ENCODE measurements around the gene PVRIG.
"Not testable (repeated sequence)": the region's sequence is repeated elsewhere in the genome, so short reads cannot be mapped to it uniquely, and the experiment has no call there.

The PVRIG gene

DNA sequence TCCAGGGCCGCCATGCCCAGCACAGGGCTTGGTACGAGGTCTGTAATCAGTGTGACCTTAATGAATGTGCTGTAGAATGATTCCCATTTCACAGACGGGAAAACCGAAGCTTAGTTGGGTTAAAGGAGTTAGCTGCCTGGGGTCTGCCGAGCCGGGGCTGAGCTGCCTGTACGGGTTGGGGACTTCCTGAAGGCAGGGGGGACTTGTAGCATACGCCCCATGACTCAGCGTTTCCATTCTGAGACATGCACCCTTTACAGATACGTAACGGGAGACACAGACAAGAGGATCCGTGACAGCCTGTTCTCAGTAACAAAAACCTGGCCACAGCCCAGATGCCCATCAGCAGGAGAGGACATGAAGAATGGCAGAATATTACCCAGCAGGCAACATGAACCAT lies 23.6 kb downstream of the PVRIG start:
- not testable (repeated sequence) for DNase-seq

DNA sequence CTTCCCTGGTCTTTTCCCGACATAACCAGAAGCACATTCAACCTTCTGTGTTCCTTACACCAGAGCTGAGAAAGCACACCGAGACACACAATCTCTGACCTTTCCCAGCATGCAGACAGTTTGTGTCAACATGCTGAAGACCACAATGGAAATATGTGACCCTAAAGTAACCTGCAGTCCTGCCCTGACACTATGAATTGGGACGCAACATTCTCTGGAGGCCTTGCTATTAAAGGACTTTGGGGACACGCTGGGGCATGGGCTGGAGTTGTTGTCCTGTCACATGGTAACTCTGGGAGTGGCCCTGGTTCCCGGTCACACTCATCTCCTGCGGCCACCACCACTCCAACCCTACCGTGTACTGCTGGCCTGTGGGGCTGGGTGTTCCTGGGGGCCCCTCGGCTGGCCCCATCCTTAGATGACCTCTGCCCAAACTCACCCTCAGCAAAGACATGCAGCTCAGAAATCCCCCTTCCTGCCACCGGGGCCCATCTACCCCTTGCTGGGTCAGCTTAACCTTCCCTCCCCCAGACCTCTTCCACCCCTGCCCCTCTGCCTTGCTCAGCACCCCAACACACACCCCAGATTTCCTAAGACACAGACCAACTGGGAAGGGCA lies 25.3 kb downstream of the PVRIG start:
- not testable (repeated sequence) for DNase-seq

DNA sequence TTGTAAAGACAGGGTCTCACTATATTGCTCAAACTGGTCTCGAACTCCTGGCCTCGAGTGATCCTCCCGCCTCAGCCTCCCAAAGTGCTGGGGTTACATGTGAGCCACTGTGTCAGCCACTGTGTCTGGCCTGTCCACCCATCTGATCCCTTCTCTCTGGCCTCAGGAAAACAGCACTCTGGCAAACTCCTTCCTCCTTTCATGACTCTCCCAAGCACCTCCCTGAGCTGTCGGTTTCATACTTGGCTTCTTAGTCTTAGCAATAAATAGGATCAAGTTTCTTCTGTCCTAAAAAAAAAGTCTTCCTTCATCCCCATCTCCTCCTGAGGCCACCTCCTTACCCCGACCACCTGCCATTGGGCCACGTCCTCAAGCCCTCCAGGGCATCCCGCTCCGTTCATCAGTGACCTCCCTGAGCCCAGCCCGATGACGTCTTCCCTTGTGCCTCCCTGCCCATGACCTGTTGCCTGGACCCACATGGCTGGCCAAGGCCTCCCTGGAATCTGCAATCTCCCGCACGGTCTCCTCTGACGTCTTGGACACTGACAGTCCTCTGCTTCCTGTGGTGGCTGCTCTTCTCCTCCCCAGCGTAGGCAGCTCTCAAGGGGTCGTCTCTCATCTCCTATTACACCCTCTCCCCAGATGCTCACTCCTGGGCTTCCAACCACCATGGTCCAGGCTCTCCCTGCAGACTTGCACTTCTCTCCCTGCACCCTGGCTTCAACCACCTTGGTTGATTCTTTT lies 26.5 kb downstream of the PVRIG start:
- DNase-seq = not testable (repeated sequence)

DNA sequence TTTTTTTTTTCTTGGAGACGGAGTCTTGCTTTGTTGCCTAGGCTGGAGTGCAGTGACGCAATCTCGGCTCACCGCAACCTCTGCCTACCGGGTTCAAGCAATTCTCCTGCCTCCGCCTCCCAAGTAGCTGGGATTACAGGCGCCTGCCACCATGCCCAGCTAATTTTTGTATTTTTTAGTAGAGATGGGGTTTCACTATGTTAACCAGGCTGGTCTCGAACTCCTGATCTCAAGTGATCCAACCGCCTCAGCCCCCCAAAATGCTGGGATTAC lies 27.1 kb downstream of the PVRIG start:
- DNase-seq = not testable (repeated sequence)

DNA sequence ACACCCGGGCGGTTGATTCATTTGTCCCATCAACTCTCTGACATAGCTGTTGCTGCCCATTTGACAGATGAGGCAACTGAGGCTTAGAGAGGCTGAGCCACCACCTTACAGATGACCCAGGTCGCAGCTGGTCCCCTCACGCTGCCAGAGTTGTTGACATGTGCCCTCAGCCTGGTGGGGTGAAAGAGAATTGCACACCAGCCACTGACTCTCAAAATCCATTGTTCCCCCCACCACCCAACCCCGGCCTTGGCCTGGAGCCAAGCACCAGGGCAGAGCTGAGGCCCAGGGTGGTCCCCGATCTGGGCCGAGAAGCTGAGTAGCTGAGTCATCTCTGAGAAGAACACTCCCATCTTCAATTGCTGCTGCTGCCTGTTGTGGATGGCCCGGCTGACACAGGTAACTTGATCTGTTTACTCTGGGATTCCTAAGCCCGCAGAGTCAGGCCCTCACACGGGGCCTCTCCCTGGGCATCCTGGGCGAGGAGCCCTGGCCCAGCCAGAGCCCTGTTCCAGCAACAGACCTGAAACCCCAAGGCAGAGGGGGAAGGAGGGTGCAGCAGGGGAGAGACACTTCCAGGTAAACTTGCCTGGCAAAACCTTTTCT lies 27.5 kb downstream of the PVRIG start:
- DNase-seq = no peak

DNA sequence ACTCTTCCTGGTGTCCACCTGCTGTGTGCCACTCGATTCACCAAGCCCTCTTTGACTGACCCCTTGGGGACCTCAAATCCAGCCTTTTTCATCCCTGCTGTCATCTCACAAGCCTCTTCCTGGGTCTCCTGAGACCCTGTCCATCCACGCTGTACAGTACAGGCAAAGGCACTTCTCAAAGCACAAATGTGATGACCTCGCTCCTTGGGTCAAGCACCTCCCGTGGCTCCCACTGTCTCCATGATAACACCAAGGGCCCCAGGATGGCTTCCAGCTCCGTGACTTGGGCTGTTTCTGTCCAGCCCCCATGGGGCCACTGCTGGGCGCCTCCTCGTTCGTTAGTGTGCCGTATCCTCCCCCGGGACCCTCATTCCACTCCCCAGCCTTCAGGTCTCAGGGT lies 28.7 kb downstream of the PVRIG start:
- DNase-seq = no peak

DNA sequence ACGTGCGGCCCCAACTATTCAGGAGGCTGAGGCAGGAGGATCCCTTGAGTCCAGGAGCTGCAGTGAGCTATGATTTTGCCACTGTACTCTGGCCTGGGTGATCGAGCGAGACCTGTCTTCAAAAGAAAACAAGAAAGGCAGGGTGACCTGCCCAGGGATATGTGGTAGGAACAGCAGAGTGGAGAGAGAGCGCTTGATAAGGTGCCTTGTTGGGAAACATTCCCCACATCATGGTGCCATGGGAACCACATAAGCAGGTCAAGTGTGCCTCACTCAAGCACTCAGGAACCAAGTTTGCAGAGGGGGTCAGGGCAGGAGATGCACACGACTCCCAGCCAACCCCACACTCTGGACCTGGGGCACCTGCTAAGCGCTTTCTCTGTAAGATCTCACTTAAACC lies 37.3 kb downstream of the PVRIG start:
- no peak for DNase-seq

DNA sequence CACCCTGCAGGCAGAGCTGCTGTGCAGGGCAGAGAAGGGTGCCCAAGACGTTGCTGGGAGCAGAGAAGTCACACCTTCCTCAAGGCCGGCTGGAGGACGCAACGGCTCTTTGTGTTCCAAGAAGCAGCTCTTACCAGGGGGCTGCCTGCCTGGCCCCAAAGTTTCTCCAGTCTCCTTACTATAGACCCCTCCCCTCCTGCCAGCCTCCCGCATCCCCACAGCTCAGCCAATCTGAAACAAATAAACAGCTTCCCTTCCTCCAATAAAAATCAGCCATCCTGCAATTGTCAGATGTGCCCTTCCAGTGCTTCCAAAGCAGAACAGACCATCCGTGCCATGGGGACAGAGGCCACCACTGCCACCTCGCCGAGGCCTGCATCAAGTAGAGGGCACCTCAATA lies 40.2 kb downstream of the PVRIG start:
- DNase-seq = not testable (repeated sequence)

DNA sequence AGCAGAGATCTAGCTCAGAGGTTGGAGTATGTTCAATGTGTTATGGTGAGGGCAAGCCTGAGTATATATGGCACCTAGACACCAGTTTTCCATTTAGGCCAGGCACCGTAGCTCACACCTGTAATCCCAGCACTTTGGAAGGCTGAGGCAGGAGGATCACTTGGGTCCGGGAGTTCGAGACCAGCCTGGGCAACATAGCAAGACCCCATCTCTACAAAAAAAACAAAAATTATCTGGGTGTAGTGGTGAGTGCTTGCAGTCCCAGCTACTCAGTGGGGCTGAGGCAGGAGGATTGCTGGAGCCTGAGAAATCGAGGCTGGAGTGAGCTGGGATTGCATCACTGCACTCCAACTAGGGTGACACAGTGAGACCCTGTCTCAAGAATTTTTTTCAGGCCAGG lies 43.1 kb downstream of the PVRIG start:
- DNase-seq = not testable (repeated sequence)

DNA sequence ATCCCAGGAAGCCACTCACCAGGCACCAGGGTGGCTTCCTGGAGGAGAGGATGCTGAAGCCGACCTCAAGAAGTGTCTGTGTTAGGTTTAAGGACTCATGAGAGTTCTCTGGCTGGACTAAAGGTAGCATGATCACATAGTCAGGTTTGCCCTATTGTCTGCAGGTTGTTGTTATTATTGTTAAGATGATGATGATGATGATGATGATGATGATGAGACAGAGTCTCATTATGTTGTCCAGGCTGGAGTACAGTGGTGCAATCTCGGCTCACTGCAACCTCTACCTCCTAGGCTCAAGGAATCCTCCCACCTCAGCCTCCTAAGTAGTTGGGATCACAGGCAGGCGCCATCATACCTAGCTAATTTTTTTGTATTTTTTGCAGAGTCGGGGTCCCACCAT lies 44.5 kb downstream of the PVRIG start:
- not testable (repeated sequence) for DNase-seq

DNA sequence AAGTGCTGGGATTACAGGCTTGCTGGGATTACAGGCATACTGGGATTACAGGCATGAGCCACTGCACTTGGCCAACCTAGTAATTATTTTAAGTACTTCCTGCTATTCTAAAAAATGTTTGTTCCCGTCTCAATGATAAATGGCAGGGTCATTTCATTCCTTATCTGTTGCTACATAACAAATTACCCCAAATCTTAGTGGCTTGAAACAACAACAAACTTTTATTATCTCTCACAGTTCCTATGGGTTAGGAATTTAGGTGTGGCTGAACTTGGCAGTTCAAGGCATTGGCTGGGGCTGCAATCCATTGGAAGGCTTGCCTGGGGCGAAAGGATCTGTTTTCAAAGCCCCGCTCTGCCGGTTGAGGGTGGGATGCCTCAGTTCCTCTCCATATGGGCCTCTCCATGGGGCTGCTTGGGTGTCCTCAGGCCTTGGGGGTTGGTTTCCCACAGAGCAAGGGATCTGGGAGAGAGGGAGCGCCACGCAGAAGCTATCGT lies 45.0 kb downstream of the PVRIG start:
- not testable (repeated sequence) for DNase-seq

DNA sequence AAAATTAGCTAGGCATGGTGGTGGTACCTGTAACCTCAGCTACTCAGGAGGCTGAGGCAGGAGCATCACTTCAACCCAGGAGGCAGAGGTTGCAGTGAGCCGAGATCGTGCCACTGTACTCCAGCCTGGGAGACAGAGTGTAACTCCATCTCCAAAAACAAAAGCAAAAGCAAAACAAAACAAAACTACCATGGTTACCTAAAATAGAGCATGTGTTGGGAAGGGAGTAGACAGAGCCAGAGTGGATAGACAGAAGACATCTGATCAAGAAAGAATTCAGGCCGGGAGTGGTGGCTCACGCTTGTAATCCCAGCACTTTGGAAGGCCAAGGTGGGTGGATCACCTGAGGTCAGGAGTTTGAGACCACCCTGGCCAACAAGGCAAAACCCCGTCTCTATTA lies 46.1 kb downstream of the PVRIG start:
- not testable (repeated sequence) for DNase-seq

DNA sequence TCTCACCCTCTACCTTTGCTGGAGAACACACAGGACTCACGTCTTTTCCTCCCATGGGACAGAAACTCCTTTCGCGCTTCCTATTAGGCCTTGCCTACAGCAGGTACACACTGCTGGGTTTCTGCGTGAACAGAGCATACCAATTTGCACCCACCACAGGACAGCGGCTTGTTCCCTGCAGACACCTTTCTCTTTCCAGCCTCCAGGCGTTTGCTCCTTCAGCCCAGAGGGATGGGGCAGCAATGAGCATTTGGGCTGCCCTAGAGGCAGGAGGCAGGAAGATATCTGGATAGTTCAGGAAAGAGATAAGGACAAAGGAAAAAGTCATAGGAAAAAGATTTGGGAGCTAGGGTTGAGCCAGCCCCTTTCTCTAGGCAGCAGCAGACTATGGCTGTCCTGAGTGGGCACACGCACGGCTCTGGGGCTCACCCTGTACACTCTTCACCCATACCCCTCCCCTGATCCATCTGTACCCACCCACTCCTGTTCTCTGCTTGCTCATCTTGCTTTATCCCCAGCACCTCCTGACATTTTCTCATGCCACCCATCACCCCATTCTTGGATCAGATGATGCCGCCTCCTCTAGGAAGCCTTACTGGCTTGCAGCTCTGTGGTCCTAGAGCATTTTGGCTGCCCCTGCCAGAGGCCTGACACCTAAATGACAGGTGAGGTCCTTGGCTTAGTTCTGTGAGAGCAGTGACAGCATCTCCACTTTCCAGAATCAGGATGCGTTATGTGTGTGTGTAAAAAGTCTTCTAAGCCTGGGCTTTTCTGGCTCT lies 47.0 kb downstream of the PVRIG start:
- no peak for DNase-seq

DNA sequence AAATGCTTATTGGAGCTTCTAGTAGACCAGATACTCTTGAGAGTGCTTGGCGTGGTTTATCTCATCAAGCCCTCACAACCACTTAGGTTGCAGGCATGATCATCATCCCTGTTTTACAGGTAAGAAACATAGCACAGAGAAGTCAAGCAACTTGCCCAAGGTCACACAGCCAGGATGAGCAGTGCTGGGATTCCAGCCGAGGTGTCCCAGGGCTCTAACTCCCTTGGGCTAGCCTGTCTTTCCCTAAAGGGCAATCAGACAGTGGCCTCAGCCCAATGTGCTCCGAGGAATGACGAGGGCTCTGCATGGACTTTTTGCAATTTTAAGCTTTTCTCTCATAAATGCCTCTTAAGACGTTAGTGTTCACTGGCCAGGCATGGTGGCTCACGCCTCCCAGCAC lies 47.9 kb downstream of the PVRIG start:
- DNase-seq = no peak

DNA sequence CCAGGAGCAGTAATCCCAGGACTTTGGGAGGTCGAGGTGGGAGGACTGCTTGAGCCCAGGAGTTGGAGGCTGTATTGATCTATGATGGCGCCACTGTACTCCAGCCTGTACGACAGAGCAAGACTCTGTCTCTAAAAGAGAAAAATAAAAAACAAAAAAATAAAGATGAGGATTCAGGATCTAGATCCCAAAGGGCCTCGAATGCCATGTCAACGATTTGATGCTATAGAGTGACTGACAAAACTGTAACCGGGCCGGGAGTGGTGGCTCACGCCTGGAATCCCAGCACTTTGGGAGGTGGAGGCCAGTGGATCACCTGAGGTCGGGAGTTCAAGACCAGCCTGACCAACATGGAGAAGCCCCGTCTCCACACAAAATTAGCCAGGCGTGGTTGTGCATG lies 49.1 kb downstream of the PVRIG start:
- DNase-seq = not testable (repeated sequence)

DNA sequence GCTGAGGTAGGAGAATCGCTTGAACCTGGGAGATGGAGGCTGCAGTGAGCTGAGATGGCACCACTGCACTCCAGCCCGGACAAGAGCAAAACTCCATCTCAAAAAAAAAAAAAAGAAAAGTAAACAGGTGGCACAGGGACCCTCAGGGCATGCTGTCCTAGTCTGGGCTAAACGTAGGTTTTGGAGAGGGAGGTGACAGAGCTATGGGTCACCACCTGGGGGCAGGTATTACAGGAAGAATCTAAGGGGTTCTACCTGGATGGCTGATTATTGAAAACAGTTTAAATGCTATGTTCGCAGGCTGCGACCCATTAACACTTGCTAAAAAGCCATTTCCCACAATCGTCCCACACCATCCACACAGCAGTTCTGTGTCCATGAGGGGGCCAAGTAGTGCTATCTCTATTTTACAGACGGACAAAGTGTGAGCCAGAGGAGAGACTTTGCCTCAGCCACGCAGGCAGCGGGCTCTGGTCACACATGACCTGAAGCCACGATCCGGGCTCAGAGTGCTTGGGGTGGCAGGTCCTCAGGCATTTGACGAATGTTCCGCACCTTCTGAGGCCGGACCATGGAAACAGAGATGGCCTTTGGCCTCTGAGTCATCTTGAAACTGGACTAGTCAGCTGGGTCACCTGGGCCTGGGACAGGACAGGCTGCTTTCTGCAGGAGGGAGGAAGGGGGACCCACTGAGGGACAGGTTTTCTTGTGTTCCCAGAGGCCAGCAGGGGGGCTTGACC lies 49.7 kb downstream of the PVRIG start:
- not testable (repeated sequence) for DNase-seq

DNA sequence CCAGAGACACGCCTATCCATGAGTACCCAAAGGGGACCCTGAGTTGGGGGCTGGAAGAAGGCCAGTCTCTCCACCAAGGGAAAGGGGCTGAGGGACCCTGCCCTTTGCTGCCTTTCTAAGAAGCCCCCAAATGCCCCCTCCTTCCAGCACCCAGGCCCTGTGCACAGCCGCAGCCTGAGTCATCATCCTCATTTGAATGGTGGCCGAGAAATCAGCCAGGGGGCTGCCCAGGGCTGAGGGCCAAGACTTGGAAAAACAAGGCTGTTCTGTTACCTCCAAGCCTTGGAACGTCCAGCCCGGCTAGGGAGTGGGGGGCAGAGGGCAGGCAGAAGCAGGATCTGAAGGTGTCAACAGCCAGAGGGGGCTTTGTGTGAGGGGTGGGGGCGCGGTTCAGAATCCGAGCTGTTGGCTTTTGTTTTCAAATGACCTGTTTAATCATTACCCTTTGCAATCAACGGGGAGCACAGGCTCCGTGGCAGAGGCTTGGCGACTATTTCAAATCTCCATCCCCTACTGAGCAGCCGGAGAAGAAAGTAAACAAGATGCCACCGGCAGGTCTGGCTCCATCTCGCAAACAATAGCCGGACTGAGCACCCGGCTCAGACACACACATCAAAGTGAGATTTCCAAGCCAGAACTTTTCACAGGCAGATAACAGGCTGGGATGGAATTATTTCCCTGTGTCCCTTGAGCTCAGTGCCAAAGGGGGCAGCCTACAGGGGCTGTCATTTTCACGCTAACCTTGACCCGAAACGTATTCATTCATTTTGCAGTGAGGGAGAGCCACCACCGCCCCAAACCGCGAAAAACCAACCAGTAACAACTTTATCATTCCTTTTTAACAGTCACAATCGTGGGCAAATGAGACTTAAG lies 50.5 kb downstream of the PVRIG start:
- not testable (repeated sequence) for DNase-seq

Measured in activated naive CD4-positive, alpha-beta T cell (primary cell).